Measurements from ENCODE around the gene RNF19B. TPM values are rescaled to one million over a fixed set of nuclear protein-coding genes. Genes with fewer than 3 reads are reported as not detected.

The RNF19B gene
- total RNA-seq, 1 experiment from 2014 or later: 22.5 TPM

GRCh38 chr1:32972814-32973428 is 8.3 kb upstream of the RNF19B start:
- BruUV-seq (replicated peaks): no TSS peak
- Histone ChIP-seq H3K4me3 (replicated peaks in 1 of 2; ENCODE audit: low read depth in 1 of 2, low read length in 2 of 2) (no peak overlapping the region), H4K20me1 (ENCODE audit: insufficient read depth) (no peaks in the 10 kb centered on the region), H3K9ac (ENCODE audit: low read length) (no peak overlapping the region), H3K27ac (ENCODE audit: low read depth, low read length) (no peak overlapping the region), H2AFZ (ENCODE audit: low read depth, low read length, poor library complexity, severe bottlenecking) (no peak overlapping the region), H3K9me3 (ENCODE audit: control insufficient read depth in 1 of 2, insufficient read depth in 1 of 2, low read depth in 1 of 2, low read length in 2 of 2) (no peaks in the 10 kb centered on the region), H3K4me1 (ENCODE audit: control insufficient read depth in 1 of 2, insufficient read depth in 2 of 2, low read length in 2 of 2) (peaks cover 0 to 9% of the 10 kb centered on the region in 2 experiments; a peak in 2 of 4 replicates), H3K4me2 (ENCODE audit: low read length) (no peak overlapping the region), H3K79me2 (ENCODE audit: insufficient read depth, low read length) (no peaks in the 10 kb centered on the region), H3K27me3 (ENCODE audit: insufficient read depth, low read length) (no peaks in the 10 kb centered on the region), H3K9me2 (ENCODE audit: insufficient read depth) (no peaks in the 10 kb centered on the region), H3K36me3 (ENCODE audit: control insufficient read depth in 1 of 2, insufficient read depth in 2 of 2, low read length in 2 of 2) (no peaks in the 10 kb centered on the region)
- no peak for TF ChIP-seq SIN3A (IDR thresholded peaks at IDR 0.05; ENCODE audit: low read depth)
- no peak for TF ChIP-seq POLR2A (IDR thresholded peaks at IDR 0.05; ENCODE audit: borderline replicate concordance, extremely low read depth, insufficient read depth, insufficient read length)
- intact Hi-C loops (cut with micrococcal nuclease): no loop called here
- ATAC-seq: no peak
- ChIA-PET CTCF (no interaction called here), POLR2A (no interaction called here), RAD21 (ENCODE audit: low non-redundant PET in 1 of 2, low total read pairs in 2 of 2, uncharacterized antibody in 2 of 2, unreplicated experiment in 2 of 2) (no interaction called here)
- no peak for DNase-seq (ENCODE audit: low read depth, low spot score)

GRCh38 chr1:32971576-32971975 is 7.0 kb upstream of the RNF19B start:
- Histone ChIP-seq H3K79me2 (ENCODE audit: insufficient read depth, low read length) (no peaks in the 10 kb centered on the region), H3K9ac (ENCODE audit: low read length) (no peak overlapping the region), H3K4me1 (ENCODE audit: control insufficient read depth in 1 of 2, insufficient read depth in 2 of 2, low read length in 2 of 2) (peaks cover 0 to 9% of the 10 kb centered on the region in 2 experiments; a peak in 2 of 4 replicates), H4K20me1 (ENCODE audit: insufficient read depth) (no peaks in the 10 kb centered on the region), H3K4me3 (replicated peaks in 1 of 2; ENCODE audit: low read depth in 1 of 2, low read length in 2 of 2) (no peak overlapping the region), H3K27ac (ENCODE audit: low read depth, low read length) (no peak overlapping the region), H3K27me3 (ENCODE audit: insufficient read depth, low read length) (no peaks in the 10 kb centered on the region), H3K36me3 (ENCODE audit: control insufficient read depth in 1 of 2, insufficient read depth in 2 of 2, low read length in 2 of 2) (no peaks in the 10 kb centered on the region), H3K9me2 (ENCODE audit: insufficient read depth) (no peaks in the 10 kb centered on the region), H2AFZ (ENCODE audit: low read depth, low read length, poor library complexity, severe bottlenecking) (no peak overlapping the region), H3K9me3 (ENCODE audit: control insufficient read depth in 1 of 2, insufficient read depth in 1 of 2, low read depth in 1 of 2, low read length in 2 of 2) (no peaks in the 10 kb centered on the region), H3K4me2 (ENCODE audit: low read length) (no peak overlapping the region)
- intact Hi-C loops (cut with micrococcal nuclease): no loop called here
- no TSS peak for BruUV-seq (replicated peaks)
- ChIA-PET POLR2A (no interaction called here), CTCF (no interaction called here), RAD21 (ENCODE audit: low non-redundant PET in 1 of 2, low total read pairs in 2 of 2, uncharacterized antibody in 2 of 2, unreplicated experiment in 2 of 2) (interaction anchor here in 1 of 2 experiments (0.6 kb wide), 1 partner anchor 472 kb away, joined by 4 read pairs; no protein-coding TSS in a partner anchor)
- TF ChIP-seq REST (IDR thresholded peaks at IDR 0.05; ENCODE audit: low read depth) (no peak), RAD21 (IDR thresholded peaks at IDR 0.05; ENCODE audit: low read depth) (no peak), ZFX (IDR thresholded peaks at IDR 0.05) (no peak), ATF3 (IDR thresholded peaks at IDR 0.05) (no peak), CBX3 (IDR thresholded peaks at IDR 0.05; ENCODE audit: low read depth) (no peak), CTCF (IDR thresholded peaks at IDR 0.05 in 2 of 3, conservative IDR thresholded peaks at IDR 0.05 in 1 of 3; ENCODE audit: borderline replicate concordance in 1 of 3, insufficient read depth in 1 of 3, low read depth in 2 of 3, low read length in 2 of 3) (no peak), EZH2phosphoT487 (IDR thresholded peaks at IDR 0.05; ENCODE audit: borderline replicate concordance) (no peak), POLR2AphosphoS5 (IDR thresholded peaks at IDR 0.05; ENCODE audit: low read depth, low read length) (no peak)
- ATAC-seq (no peak), DNase-seq (ENCODE audit: low read depth, low spot score) (no peak)

Data from HCT116 (cell line).